Activated effector memory CD4-positive, alpha-beta T cell treated with Interleukin-2 at 50 U/mL for 16 hours (primary cell): ENCODE data around the gene GRM3.

Experiments used
- DNase-seq: peaks from one replicate; pipeline ENCODE4 v3.0.0-alpha.2; 2020

Gene GRM3

GRCh38 chr7:86790383-86790782, 146.7 kb downstream of the GRM3 start:
- no peak for DNase-seq

GRCh38 chr7:86792260-86792659, 148.6 kb downstream of the GRM3 start:
- DNase-seq, result no peak

- no peak for DNase-seq
Observed at GRCh38 chr7:86793136-86793535, 149.4 kb downstream of the GRM3 start.

GRCh38 chr7:86814661-86815379, 171.1 kb downstream of the GRM3 start:
- DNase-seq, result no peak

- no peak for DNase-seq
Observed at GRCh38 chr7:86815556-86815955, 171.8 kb downstream of the GRM3 start.

- no peak for DNase-seq
Observed at GRCh38 chr7:86818903-86819302, 175.2 kb downstream of the GRM3 start.

GRCh38 chr7:86823769-86824168, 180.1 kb downstream of the GRM3 start:
- DNase-seq, result no peak

- DNase-seq, result no peak
Observed at GRCh38 chr7:86825264-86825663, 181.6 kb downstream of the GRM3 start.

- no peak for DNase-seq
Observed at GRCh38 chr7:86826948-86827347, 183.2 kb downstream of the GRM3 start.

GRCh38 chr7:86833360-86833759, 189.7 kb downstream of the GRM3 start:
- no peak for DNase-seq

- DNase-seq, result no peak
Observed at GRCh38 chr7:86837235-86837634, 193.5 kb downstream of the GRM3 start.

GRCh38 chr7:86844608-86845007, 200.9 kb downstream of the GRM3 start:
- no peak for DNase-seq

- DNase-seq, result no peak
Observed at GRCh38 chr7:86846494-86847190, 202.9 kb downstream of the GRM3 start.

- DNase-seq, result no peak
Observed at GRCh38 chr7:86848226-86848625, 204.5 kb downstream of the GRM3 start.

- DNase-seq, result no peak
Observed at GRCh38 chr7:86851566-86851965, 207.9 kb downstream of the GRM3 start.

- DNase-seq, result no peak
Observed at GRCh38 chr7:86863452-86863851, 219.7 kb downstream of the GRM3 start.

- DNase-seq, result no peak
Observed at GRCh38 chr7:86867163-86867762, 223.6 kb downstream of the GRM3 start.

- DNase-seq, result no peak
Observed at GRCh38 chr7:86876146-86876545, 232.4 kb downstream of the GRM3 start.

- no peak for DNase-seq
Observed at GRCh38 chr7:86884152-86884551, 240.4 kb downstream of the GRM3 start.

GRCh38 chr7:86889501-86889900, 245.8 kb downstream of the GRM3 start:
- DNase-seq, result no peak

- DNase-seq, result no peak
Observed at GRCh38 chr7:86898171-86898570, 254.5 kb downstream of the GRM3 start.

GRCh38 chr7:86900886-86901285, 257.2 kb downstream of the GRM3 start:
- no peak for DNase-seq

- DNase-seq, result no peak
Observed at GRCh38 chr7:86904949-86905834, 261.5 kb downstream of the GRM3 start.
